D341Med (cell line): ENCODE data around the gene NKX2-4.

Source experiments
- DNase-seq: peaks from one replicate; pipeline ENCODE4 v3.0.0; 2012; ENCODE audit warnings: low spot score

Gene NKX2-4

GRCh38 chr20:21360705-21361104, 36.6 kb downstream of the NKX2-4 start:
- DNase-seq, result no peak

- DNase-seq, result no peak
Measured at GRCh38 chr20:21358737-21359136, 38.6 kb downstream of the NKX2-4 start.

- DNase-seq, result no peak
Measured at GRCh38 chr20:21357844-21358243, 39.5 kb downstream of the NKX2-4 start.

GRCh38 chr20:21356386-21356785, 40.9 kb downstream of the NKX2-4 start:
- no peak for DNase-seq

GRCh38 chr20:21355981-21356380, 41.3 kb downstream of the NKX2-4 start:
- no peak for DNase-seq

- DNase-seq, result no peak
Measured at GRCh38 chr20:21353236-21353635, 44.1 kb downstream of the NKX2-4 start.

GRCh38 chr20:21352703-21353102, 44.6 kb downstream of the NKX2-4 start:
- no peak for DNase-seq
